Epithelial cell of esophagus (primary cell): Measurements from ENCODE around the gene WDR82.

Source experiments
- DNase-seq: peaks from one replicate; pipeline ENCODE4 v3.0.0; 2010; ENCODE audit warnings: low read depth
- H3K4me3 ChIP-seq: 2 replicates; pipeline ENCODE4 v1.5.1; 2011; ENCODE audit warnings: mild to moderate bottlenecking, low read length, control low read depth
- TF ChIP-seq, protein P1 (sequence below): IDR thresholded peaks from 2 replicates; pipeline ENCODE4 v1.5.1; 2011; ENCODE audit warnings: low read depth, mild to moderate bottlenecking, low read length, control low read depth, inconsistent platforms; ENCODE audit not compliant: insufficient read depth; ENCODE audit errors: missing control alignments

The WDR82 gene

DNA sequence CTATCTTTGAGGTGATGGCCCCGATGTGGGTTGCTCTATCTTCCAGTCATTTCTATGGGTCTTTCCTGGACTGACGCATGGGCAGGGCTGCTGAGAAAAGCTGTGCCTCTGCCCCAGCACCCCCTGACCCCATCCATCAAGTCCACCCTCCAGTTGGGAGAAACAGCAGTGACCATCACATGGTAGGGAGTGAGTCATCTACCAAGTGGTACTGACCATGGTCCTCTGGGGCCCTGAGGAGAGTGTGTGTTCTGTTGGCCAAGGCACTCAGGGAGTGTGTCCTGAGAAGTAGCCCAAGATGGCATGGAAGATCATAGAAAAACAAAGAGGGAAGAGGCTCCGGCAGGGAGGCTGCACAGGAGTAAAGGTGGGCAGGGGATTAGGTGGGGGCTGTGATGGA is 36.0 kb upstream of the WDR82 start:
- no peak for DNase-seq
- TF ChIP-seq, protein P1, sequence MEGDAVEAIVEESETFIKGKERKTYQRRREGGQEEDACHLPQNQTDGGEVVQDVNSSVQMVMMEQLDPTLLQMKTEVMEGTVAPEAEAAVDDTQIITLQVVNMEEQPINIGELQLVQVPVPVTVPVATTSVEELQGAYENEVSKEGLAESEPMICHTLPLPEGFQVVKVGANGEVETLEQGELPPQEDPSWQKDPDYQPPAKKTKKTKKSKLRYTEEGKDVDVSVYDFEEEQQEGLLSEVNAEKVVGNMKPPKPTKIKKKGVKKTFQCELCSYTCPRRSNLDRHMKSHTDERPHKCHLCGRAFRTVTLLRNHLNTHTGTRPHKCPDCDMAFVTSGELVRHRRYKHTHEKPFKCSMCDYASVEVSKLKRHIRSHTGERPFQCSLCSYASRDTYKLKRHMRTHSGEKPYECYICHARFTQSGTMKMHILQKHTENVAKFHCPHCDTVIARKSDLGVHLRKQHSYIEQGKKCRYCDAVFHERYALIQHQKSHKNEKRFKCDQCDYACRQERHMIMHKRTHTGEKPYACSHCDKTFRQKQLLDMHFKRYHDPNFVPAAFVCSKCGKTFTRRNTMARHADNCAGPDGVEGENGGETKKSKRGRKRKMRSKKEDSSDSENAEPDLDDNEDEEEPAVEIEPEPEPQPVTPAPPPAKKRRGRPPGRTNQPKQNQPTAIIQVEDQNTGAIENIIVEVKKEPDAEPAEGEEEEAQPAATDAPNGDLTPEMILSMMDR = no peak
- H3K4me3 ChIP-seq = no peak overlapping the region

DNA sequence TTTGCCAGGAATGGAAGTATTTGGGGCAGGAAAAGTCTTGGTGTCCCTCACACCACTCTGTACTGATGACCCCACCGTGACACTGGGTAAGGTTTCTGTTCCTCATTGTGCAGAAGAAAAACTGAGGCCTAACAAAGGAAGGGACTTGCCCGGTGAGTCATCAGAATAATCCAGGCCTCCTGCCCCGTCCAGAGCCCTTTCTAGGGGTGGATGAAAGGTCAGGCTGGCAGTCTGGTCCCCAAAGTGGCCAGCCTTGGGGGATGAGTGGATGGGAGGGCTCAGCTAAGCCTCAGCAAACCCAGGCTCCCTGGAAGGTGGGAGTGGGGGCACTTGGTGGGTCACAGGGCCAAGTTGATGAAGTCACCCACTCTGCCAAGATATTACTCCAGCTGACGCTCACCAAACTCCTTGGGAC is 35.3 kb upstream of the WDR82 start:
- no peak overlapping the region for H3K4me3 ChIP-seq
- DNase-seq = no peak
- TF ChIP-seq, protein P1 = no peak

DNA sequence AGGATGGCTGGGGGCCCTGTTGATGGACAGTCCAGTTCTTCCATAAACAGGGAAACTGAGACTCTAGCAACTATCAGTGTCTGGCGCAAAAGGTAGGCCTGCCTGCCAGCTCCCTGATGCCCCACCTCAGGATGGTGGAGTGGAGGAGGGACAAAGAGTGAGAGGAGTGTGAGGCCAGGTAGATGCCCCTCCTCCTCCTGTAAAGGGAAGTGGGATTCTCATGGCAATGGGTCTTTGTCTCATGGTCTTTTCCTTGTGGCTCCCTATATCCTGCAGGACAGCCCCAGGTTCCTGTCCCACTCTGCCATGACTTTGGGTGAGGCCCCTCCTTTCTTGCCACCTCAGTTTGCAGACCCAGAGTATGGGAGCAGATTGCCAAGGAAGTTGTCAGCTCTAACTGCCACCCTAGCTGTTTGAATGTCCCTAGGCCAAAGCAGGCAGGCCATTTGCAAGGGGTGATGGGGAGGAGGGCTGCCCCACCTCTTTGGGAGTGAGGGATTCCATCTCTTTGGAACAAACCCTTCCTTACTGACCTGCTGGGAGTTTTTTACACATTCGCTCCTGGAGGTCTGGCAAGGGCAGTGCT is 34.8 kb upstream of the WDR82 start:
- DNase-seq = no peak
- TF ChIP-seq, protein P1 = no peak
- no peak overlapping the region for H3K4me3 ChIP-seq

DNA sequence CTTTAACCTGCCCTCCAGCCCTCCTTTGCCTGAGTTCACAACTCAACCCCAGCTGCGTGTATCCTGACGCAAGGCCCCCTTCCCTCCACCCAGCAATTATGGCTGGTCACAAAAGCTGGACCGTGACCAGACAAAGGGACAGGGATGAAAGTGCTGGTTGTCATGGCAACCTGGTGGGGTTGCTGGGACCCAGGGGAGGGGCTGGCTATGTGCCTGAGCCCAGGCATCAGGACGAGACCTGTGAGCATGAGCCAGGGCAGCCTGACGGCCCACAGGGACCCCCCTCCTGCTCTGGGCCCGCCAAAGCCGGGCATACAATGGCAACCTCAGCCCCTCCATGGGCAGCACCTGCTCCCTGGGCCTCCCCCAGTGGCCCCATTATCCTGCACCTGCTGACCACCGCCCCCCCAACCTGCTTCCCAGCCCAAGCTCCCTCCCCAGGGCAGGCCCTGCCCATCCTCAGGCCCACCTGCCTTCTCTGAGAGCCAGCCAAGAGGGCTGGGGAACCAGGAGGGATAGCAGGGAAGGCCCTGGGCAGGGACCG is 33.2 kb upstream of the WDR82 start:
- TF ChIP-seq, protein P1 = no peak
- H3K4me3 ChIP-seq = no peak overlapping the region
- DNase-seq = no peak

DNA sequence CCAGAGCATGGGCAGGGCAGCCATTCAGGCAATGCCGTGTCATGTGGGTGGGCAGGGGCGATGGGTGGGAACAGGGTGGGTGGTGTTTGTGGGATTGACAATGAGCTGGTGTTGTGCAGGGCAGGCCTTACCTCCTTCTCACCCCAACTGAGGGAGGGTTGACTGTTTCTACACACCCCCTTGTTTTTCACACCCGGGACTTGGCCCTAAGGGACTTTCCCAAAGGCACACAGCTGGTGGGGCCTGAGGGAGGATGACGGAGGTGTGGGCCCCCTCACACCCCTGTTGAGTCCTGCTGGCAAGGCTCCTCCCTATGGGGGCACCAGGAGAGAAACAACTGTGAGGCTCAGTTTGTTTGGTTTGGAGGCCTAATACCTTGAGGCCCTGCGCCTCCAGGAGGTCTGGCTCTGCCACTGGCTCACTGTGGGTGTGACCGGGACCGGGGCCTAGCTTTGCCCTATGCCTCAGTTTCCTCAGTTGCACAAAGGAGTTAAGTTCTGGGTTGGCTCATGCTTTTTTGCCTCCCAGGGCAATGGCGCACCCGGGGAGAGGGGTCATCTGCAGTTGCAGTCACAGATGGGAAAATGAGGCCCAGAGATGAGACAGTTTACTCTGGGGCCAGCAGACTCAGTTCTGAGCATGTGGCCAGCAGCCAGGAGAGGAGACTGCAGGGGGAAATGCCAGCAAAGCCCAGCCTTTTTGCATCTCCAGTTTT is 32.6 kb upstream of the WDR82 start:
- H3K4me3 ChIP-seq = no peak overlapping the region
- DNase-seq = no peak
- TF ChIP-seq, protein P1 = no peak

DNA sequence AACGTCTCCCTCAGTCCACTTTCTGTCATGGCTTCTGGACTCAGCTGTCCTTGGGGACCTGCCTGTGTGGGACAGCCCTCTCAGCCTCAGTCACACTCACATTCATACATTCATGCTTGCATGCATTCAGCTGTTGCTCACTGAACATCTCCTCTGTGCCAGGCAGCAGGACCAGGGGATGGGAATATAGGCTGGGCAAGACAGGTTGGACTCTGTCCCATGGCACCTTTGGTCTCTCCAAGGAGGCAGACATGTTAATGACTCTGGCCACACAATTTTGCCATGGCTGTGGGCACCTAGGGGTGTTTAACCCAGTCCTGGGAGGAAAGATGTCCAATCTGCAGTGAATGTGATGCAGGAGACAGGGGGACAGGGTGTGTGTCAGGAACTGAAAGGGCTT is 29.9 kb upstream of the WDR82 start:
- H3K4me3 ChIP-seq = no peak overlapping the region
- no peak for DNase-seq
- TF ChIP-seq, protein P1 = no peak
